H1 (cell line): ENCODE data around the gene DENND4A. TPM values are rescaled to one million over a fixed set of nuclear protein-coding genes. Genes with fewer than 3 reads are reported as not detected.

Experiments
- CTCF ChIA-PET: fragments of 300-600 bp; sonication (Branson Sonifier 250); formaldehyde crosslinking; loops from one replicate; lab custom pipeline; 2021; ENCODE audit not compliant: partially characterized antibody; lab: Charles Lee
- POLR2A ChIA-PET: fragments of 300-600 bp; sonication (Branson Sonifier 250); formaldehyde crosslinking; loops from one replicate; lab custom pipeline; 2021; ENCODE audit warnings: inconsistent platforms; ENCODE audit not compliant: partially characterized antibody; lab: Charles Lee
- DNase-seq, 2 experiments: peaks; one replicate each; pipeline versions ENCODE4 v3.0.0 to v3.0.0-alpha.2; 2010 to 2022; ENCODE audit warnings: low spot score in 2 of 2, low read depth in 1 of 2, mixed read lengths in 1 of 2
- FAIRE-seq: peaks from 2 replicates; lab custom pipeline; 2011; peaks lifted over from hg19 to GRCh38; lab: Jason Lieb, UNC
- H2AFZ ChIP-seq: 2 replicates; pipeline ENCODE4 v1.8.1; 2012; ENCODE audit warnings: low read length, inconsistent platforms
- H2AK5ac ChIP-seq: 2 replicates; pipeline ENCODE4 v1.6.1; 2013; ENCODE audit warnings: low read depth, low read length
- H2BK120ac ChIP-seq: replicated peaks from 2 replicates; pipeline ENCODE3; 2013; ENCODE audit warnings: low read depth, low read length, inconsistent platforms
- H2BK12ac ChIP-seq: 2 replicates; pipeline ENCODE4 v1.6.1; 2013; ENCODE audit warnings: low read depth, low read length
- H2BK15ac ChIP-seq: 2 replicates; pipeline ENCODE4 v1.6.1; 2013; ENCODE audit warnings: low read length
- H2BK20ac ChIP-seq: 2 replicates; pipeline ENCODE4 v1.6.1; 2013; ENCODE audit warnings: low read length
- H2BK5ac ChIP-seq: 2 replicates; pipeline ENCODE4 v1.6.1; 2013; ENCODE audit warnings: low read depth, low read length
- H3K14ac ChIP-seq: 2 replicates; pipeline ENCODE4 v1.6.1; 2013; ENCODE audit warnings: inconsistent platforms; ENCODE audit not compliant: insufficient read length
- H3K18ac ChIP-seq: 2 replicates; pipeline ENCODE4 v1.6.1; 2013; ENCODE audit warnings: low read length; ENCODE audit errors: extremely low read depth
- H3K23ac ChIP-seq: 2 replicates; pipeline ENCODE4 v1.6.1; 2013; ENCODE audit warnings: inconsistent platforms; ENCODE audit not compliant: insufficient read length
- H3K23me2 ChIP-seq: 2 replicates; pipeline ENCODE4 v1.6.1; 2013; ENCODE audit warnings: low read depth, low read length
- H3K27ac ChIP-seq: 2 replicates; pipeline ENCODE4 v1.6.1; 2011; ENCODE audit warnings: low read depth, low read length, inconsistent platforms
- H3K27me3 ChIP-seq, 4 experiments: replicated peaks in 1 of 4; 1 replicate in 1 of 4; 2 replicates in 3 of 4; pipeline versions ENCODE4 v1.6.1 to v1.8.1; 2011 to 2013; ENCODE audit warnings: low read length in 3 of 4, mild to moderate bottlenecking in 3 of 4, inconsistent platforms in 2 of 4, mixed read lengths in 2 of 4, moderate library complexity in 1 of 4; ENCODE audit not compliant: control insufficient read depth in 3 of 4, insufficient read depth in 3 of 4; ENCODE audit errors: extremely low read depth in 1 of 4
- H3K36me3 ChIP-seq, 4 experiments: 2 replicates each; pipeline versions ENCODE4 v1.6.1 to v1.8.1; 2011 to 2013; ENCODE audit warnings: mild to moderate bottlenecking in 4 of 4, low read length in 3 of 4, moderate library complexity in 2 of 4, control low read depth in 1 of 4, inconsistent platforms in 1 of 4; ENCODE audit not compliant: insufficient read depth in 4 of 4, control insufficient read depth in 2 of 4
- H3K4ac ChIP-seq: replicated peaks from 2 replicates; pipeline ENCODE3; 2013; ENCODE audit warnings: low read length, low read depth, mixed read lengths, inconsistent platforms; ENCODE audit not compliant: insufficient read length
- H3K4me1 ChIP-seq, 4 experiments: replicated peaks in 1 of 4; 1 replicate in 1 of 4; 2 replicates in 3 of 4; pipeline versions ENCODE4 v1.6.1 to v1.8.1; 2011 to 2013; ENCODE audit warnings: low read length in 3 of 4, inconsistent platforms in 2 of 4, mixed read lengths in 1 of 4; ENCODE audit not compliant: insufficient read depth in 4 of 4, control insufficient read depth in 3 of 4
- H3K4me2 ChIP-seq, 2 experiments: 2 replicates each; pipeline versions ENCODE4 v1.6.1 to v1.8.1; 2011 to 2013; ENCODE audit warnings: low read depth in 2 of 2, low read length in 2 of 2, control low read depth in 1 of 2, inconsistent platforms in 1 of 2, mild to moderate bottlenecking in 1 of 2; ENCODE audit not compliant: insufficient read depth in 1 of 2
- H3K4me3 ChIP-seq, 4 experiments: fragments of 200-600, 300-600 bp in 1 of 4; sonication (generic), shearing (Covaris generic), sonication (Bioruptor Twin) in 1 of 4; 2 replicates each; pipeline versions ENCODE4 v1.5.1 to v1.8.1; 2011 to 2016; ENCODE audit warnings: low read length in 4 of 4, low read depth in 3 of 4, control low read depth in 2 of 4, inconsistent platforms in 2 of 4, mild to moderate bottlenecking in 2 of 4, mixed read lengths in 1 of 4, moderate library complexity in 1 of 4; ENCODE audit not compliant: insufficient read depth in 2 of 4; ENCODE audit errors: extremely low read depth in 1 of 4
- H3K56ac ChIP-seq: replicated peaks from 2 replicates; pipeline ENCODE3; 2013; ENCODE audit warnings: low read depth, mild to moderate bottlenecking, mixed read lengths, low read length, inconsistent platforms; ENCODE audit not compliant: insufficient read length
- H3K79me1 ChIP-seq: 2 replicates; pipeline ENCODE4 v1.6.1; 2013; ENCODE audit warnings: low read depth, low read length, control low read depth
- H3K79me2 ChIP-seq, 2 experiments: 2 replicates each; pipeline versions ENCODE4 v1.6.1 to v1.8.1; 2012 to 2013; ENCODE audit warnings: low read length in 2 of 2, mild to moderate bottlenecking in 2 of 2, inconsistent platforms in 1 of 2; ENCODE audit not compliant: insufficient read depth in 2 of 2, control insufficient read depth in 1 of 2
- H3K9ac ChIP-seq, 4 experiments: replicated peaks in 1 of 4; 1 replicate in 1 of 4; 2 replicates in 3 of 4; pipeline versions ENCODE4 v1.6.1 to v1.8.1; 2011 to 2013; ENCODE audit warnings: low read depth in 3 of 4, low read length in 3 of 4, control low read depth in 2 of 4, mild to moderate bottlenecking in 2 of 4, moderate library complexity in 2 of 4, inconsistent platforms in 1 of 4; ENCODE audit errors: extremely low read depth in 1 of 4
- H3K9me3 ChIP-seq, 2 experiments: 2 replicates each; pipeline versions ENCODE4 v1.6.1 to v1.8.1; 2012 to 2013; ENCODE audit warnings: mild to moderate bottlenecking in 2 of 2, moderate library complexity in 2 of 2, control low read depth in 1 of 2, inconsistent platforms in 1 of 2, low read depth in 1 of 2, low read length in 1 of 2, mixed read lengths in 1 of 2; ENCODE audit not compliant: insufficient read depth in 2 of 2
- H4K20me1 ChIP-seq, 2 experiments: replicated peaks in 1 of 2; 2 replicates each; pipeline versions ENCODE3 to v1.8.1; 2011 to 2013; ENCODE audit warnings: inconsistent platforms in 2 of 2, low read length in 2 of 2, mild to moderate bottlenecking in 1 of 2; ENCODE audit not compliant: insufficient read depth in 2 of 2, control insufficient read depth in 1 of 2
- H4K5ac ChIP-seq: 2 replicates; pipeline ENCODE4 v1.6.1; 2013; ENCODE audit warnings: low read length, low read depth, mixed read lengths, inconsistent platforms; ENCODE audit not compliant: insufficient read length
- H4K8ac ChIP-seq: 2 replicates; pipeline ENCODE4 v1.8.0; 2013; ENCODE audit warnings: mild to moderate bottlenecking, moderate library complexity, low read length, inconsistent platforms; ENCODE audit not compliant: insufficient read depth; ENCODE audit errors: extremely low read depth
- H4K91ac ChIP-seq: replicated peaks from 2 replicates; pipeline ENCODE3; 2013; ENCODE audit warnings: low read length, mixed read lengths, inconsistent platforms; ENCODE audit not compliant: insufficient read length
- BACH1 ChIP-seq: IDR thresholded peaks from 2 replicates; pipeline ENCODE4 v1.6.1; 2012; ENCODE audit warnings: low read length, improper control_type of control experiment
- SIN3A ChIP-seq, 2 experiments: IDR thresholded peaks in 1 of 2; conservative IDR thresholded peaks in 1 of 2; 2 replicates each; pipeline ENCODE4 v1.6.1; 2011 to 2012; ENCODE audit warnings: low read length in 2 of 2, improper control_type of control experiment in 1 of 2, low read depth in 1 of 2, mild to moderate bottlenecking in 1 of 2
- polyA plus RNA-seq, 7 experiments: library from polyadenylated mRNA; depleted of rRNA in 3 of 7; stranded (reverse) in 5 of 7; unstranded in 2 of 7; fragments of >200 nt in 5 of 7; fragments of 200-250 nt in 2 of 7; gene quantifications; 1 replicate in 5 of 7; 2 replicates in 1 of 7; 4 replicates in 1 of 7; pipeline versions ENCODE4 v1.2.1 to v1.2.3, GENCODE V29; 2011 to 2013; ENCODE audit warnings: missing spikeins in 2 of 7, mixed read lengths in 2 of 7
- total RNA-seq: library from RNA; stranded (reverse); fragmentation: NEBNext Ultra II Directional; extraction: Animal tissue kit (Norgen Biotek cat#: 25700); gene quantifications from 2 replicates; pipeline ENCODE4 v1.2.1, GENCODE V29; 2021

Gene DENND4A
- total and polyA plus RNA-seq, 2 of the 8 experiments (the other 6 are each of a cell fraction or from before 2014, with no cell fraction given) = 1.3 to 4.7 TPM

- TF ChIP-seq BACH1 = no peak
- TF ChIP-seq, all 59 proteins: peak for 0
Measured at GRCh38 chr15:65626856-65627255, 165.2 kb downstream of the DENND4A start (continued).

GRCh38 chr15:65623103-65623502 is 169.0 kb downstream of the DENND4A start:
- H4K5ac ChIP-seq = no peak overlapping the region
- no peak overlapping the region for H4K91ac ChIP-seq
- H3K4me3 ChIP-seq = no peak overlapping the region
- ChIA-PET POLR2A (interaction anchor here (3.2 kb wide), 1 partner anchor 12 kb away, joined by 25 read pairs; the partner anchor contains the start of gene INTS14), CTCF (interaction anchor here (1.0 to 2.3 kb wide), 2 partner anchors 15 to 202 kb away, joined by 3 to 6 read pairs; no protein-coding TSS in a partner anchor)
- H3K9me3 ChIP-seq = no peaks in the 10 kb centered on the region
- H3K14ac ChIP-seq = no peak overlapping the region
- no peak overlapping the region for H3K23ac ChIP-seq
- no peak overlapping the region for H2BK15ac ChIP-seq
- no peak overlapping the region for H2AK5ac ChIP-seq
- H3K23me2 ChIP-seq = no peaks in the 10 kb centered on the region
- DNase-seq = no peak
- H3K4ac ChIP-seq = no peak overlapping the region
- no peaks in the 10 kb centered on the region for H3K27me3 ChIP-seq
- no peak overlapping the region for H2BK120ac ChIP-seq
- no peak overlapping the region for H3K18ac ChIP-seq
- H3K27ac ChIP-seq = no peak overlapping the region
- H2BK5ac ChIP-seq = no peak overlapping the region
- no peaks in the 10 kb centered on the region for H3K79me1 ChIP-seq
- no peak overlapping the region for H3K4me2 ChIP-seq
- H4K20me1 ChIP-seq = no peaks in the 10 kb centered on the region
- H2BK20ac ChIP-seq = no peak overlapping the region
- no peaks in the 10 kb centered on the region for H3K36me3 ChIP-seq
- no peak for FAIRE-seq
- H4K8ac ChIP-seq = no peak overlapping the region
- H3K4me1 ChIP-seq = peaks cover 0 to 4% (median 2%) of the 10 kb centered on the region in 4 experiments; a peak in 3 of 7 replicates
- no peak overlapping the region for H3K56ac ChIP-seq
- H3K79me2 ChIP-seq = no peaks in the 10 kb centered on the region
- H2BK12ac ChIP-seq = no peak overlapping the region
- H2AFZ ChIP-seq = no peak overlapping the region
- no peak for TF ChIP-seq SIN3A (conservative IDR thresholded peaks at IDR 0.05 in 1 of 2, IDR thresholded peaks at IDR 0.05 in 1 of 2; ENCODE audit: low read depth in 1 of 2, low read length in 2 of 2)
- TF ChIP-seq, all 59 proteins: peak for 0
- no peak overlapping the region for H3K9ac ChIP-seq
